ENCODE results near the gene SEC16B. TPM values are rescaled to one million over a fixed set of nuclear protein-coding genes. Genes with fewer than 3 reads are reported as not detected.

SEC16B gene
- total and polyA plus RNA-seq, 2 of the 8 experiments (the other 6 are each of a cell fraction or from before 2014, with no cell fraction given), result 0.56 to 0.94 TPM

DNA sequence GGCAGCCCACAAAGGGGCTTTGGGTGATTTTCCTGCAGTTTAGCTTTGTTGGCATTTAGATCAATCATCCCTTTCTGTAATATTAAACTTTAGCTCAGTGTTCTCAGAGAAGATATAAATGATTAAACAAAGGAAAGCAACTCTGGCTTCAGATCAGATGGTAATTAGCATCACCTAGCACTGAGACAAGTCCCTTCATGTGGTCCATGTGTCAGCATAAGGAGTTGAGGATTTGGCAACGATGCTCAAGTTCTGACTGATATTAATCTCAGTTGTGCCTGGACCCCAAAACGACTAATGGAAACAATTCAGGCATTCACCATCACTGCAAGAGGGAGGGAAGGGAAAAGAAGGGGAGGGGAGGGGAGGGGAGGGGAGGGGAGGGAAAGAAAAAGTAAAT, 60.4 kb downstream of the SEC16B start:
- Histone ChIP-seq H3K79me2 (ENCODE audit: control insufficient read depth in 1 of 2, insufficient read depth in 2 of 2, low read length in 2 of 2) (no peaks in the 10 kb centered on the region), H4K8ac (ENCODE audit: extremely low read depth, insufficient read depth, low read length) (no peak overlapping the region), H3K4me1 (replicated peaks in 1 of 4; ENCODE audit: control insufficient read depth in 3 of 4, insufficient read depth in 4 of 4, low read length in 3 of 4) (no peaks in the 10 kb centered on the region), H3K27ac (ENCODE audit: low read depth, low read length) (no peak overlapping the region), H3K4me2 (ENCODE audit: insufficient read depth in 1 of 2, low read depth in 2 of 2, low read length in 2 of 2) (no peak overlapping the region), H3K14ac (ENCODE audit: insufficient read length) (no peak overlapping the region), H2AK5ac (ENCODE audit: low read depth, low read length) (no peak overlapping the region), H3K36me3 (ENCODE audit: control insufficient read depth in 2 of 4, insufficient read depth in 4 of 4, low read length in 3 of 4) (no peaks in the 10 kb centered on the region), H2BK15ac (ENCODE audit: low read length) (no peak overlapping the region), H3K79me1 (ENCODE audit: low read depth, low read length) (no peaks in the 10 kb centered on the region), H3K56ac (replicated peaks; ENCODE audit: insufficient read length, low read depth, low read length) (no peak overlapping the region), H3K9me3 (ENCODE audit: insufficient read depth in 2 of 2, low read depth in 1 of 2, low read length in 1 of 2) (no peaks in the 10 kb centered on the region), H2BK20ac (ENCODE audit: low read length) (no peak overlapping the region), H2BK120ac (replicated peaks; ENCODE audit: low read depth, low read length) (no peak overlapping the region), H4K20me1 (replicated peaks in 1 of 2; ENCODE audit: control insufficient read depth in 1 of 2, insufficient read depth in 2 of 2, low read length in 2 of 2) (no peaks in the 10 kb centered on the region), H4K91ac (replicated peaks; ENCODE audit: insufficient read length, low read length) (no peak overlapping the region), H3K27me3 (replicated peaks in 1 of 4; ENCODE audit: control insufficient read depth in 3 of 4, extremely low read depth in 1 of 4, insufficient read depth in 3 of 4, low read length in 3 of 4) (no peaks in the 10 kb centered on the region; a peak in 1 of 7 replicates), H4K5ac (ENCODE audit: insufficient read length, low read depth, low read length) (no peak overlapping the region), H3K23me2 (ENCODE audit: low read depth, low read length) (no peaks in the 10 kb centered on the region), H2AFZ (ENCODE audit: low read length) (no peak overlapping the region), H3K9ac (replicated peaks in 1 of 4; ENCODE audit: extremely low read depth in 1 of 4, low read depth in 3 of 4, low read length in 3 of 4) (no peak overlapping the region), H3K4me3 (ENCODE audit: extremely low read depth in 1 of 4, insufficient read depth in 2 of 4, low read depth in 3 of 4, low read length in 4 of 4) (no peak overlapping the region), H3K23ac (ENCODE audit: insufficient read length) (no peak overlapping the region), H3K18ac (ENCODE audit: extremely low read depth, low read length) (no peak overlapping the region), H2BK12ac (ENCODE audit: low read depth, low read length) (no peak overlapping the region), H2BK5ac (ENCODE audit: low read depth, low read length) (no peak overlapping the region), H3K4ac (replicated peaks; ENCODE audit: insufficient read length, low read depth, low read length) (no peak overlapping the region)
- ChIA-PET CTCF (ENCODE audit: partially characterized antibody) (interaction anchor here (5.3 kb wide), 1 partner anchor 14 kb away, joined by 52 read pairs; no protein-coding TSS in a partner anchor), POLR2A (ENCODE audit: partially characterized antibody) (no interaction called here)
- FAIRE-seq, result no peak
- TF ChIP-seq CTBP2 (IDR thresholded peaks at IDR 0.05; ENCODE audit: borderline replicate concordance, insufficient read depth, insufficient read length, low read length) (no peak), SIX5 (IDR thresholded peaks at IDR 0.05; ENCODE audit: low read depth, low read length) (no peak)
- DNase-seq (ENCODE audit: low read depth in 1 of 2, low spot score in 2 of 2), result no peak
- WGBS, 2 experiments (ENCODE audit: extremely low coverage in 1 of 2, insufficient coverage in 1 of 2, insufficient read length in 1 of 2, insufficient replicate concordance in 2 of 2, low coverage in 1 of 2, low lambda C conversion rate in 2 of 2, missing lambda C conversion rate in 1 of 2), result 87% methylated on average over 2 of the region's 2 CpGs; no CpG with 5 or more reads in 1 of the 2 experiments

All from H1 (cell line).